Measurements from ENCODE around the gene MIEN1.
"Not testable (repeated sequence)": the region's sequence is repeated elsewhere in the genome, so short reads cannot be mapped to it uniquely, and the experiment has no call there.

MIEN1 gene

GRCh38 chr17:39716073-39716818 lies 14.1 kb downstream of the MIEN1 start:
- no peak for DNase-seq (ENCODE audit: low read depth in 2 of 2)

DNA sequence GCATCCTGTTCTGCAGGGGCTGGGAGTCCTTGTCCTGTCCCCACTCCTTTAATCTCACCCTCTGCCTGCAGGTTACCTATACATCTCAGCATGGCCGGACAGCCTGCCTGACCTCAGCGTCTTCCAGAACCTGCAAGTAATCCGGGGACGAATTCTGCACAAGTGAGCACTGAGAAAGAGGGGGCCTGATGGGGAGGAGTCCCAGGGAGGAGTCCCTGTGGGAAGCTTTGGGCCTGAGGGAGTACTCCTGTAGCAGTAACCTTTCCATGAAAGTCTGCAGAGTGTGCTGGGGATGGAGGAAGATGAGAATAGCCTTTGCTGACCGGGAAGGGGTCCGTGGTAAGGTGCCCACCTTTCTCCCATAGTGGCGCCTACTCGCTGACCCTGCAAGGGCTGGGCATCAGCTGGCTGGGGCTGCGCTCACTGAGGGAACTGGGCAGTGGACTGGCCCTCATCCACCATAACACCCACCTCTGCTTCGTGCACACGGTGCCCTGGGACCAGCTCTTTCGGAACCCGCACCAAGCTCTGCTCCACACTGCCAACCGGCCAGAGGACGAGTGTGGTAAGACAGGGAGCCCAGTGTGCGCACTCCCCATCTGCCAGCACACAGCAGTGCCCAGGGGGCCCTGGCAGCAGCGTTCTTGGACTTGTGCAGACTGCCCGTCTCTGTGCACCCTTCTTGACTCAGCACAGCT lies 14.8 kb downstream of the MIEN1 start:
- no peak for DNase-seq (ENCODE audit: low read depth in 2 of 2)

GRCh38 chr17:39714234-39714633 lies 16.1 kb downstream of the MIEN1 start:
- no peak for DNase-seq (ENCODE audit: low read depth in 2 of 2)

DNA sequence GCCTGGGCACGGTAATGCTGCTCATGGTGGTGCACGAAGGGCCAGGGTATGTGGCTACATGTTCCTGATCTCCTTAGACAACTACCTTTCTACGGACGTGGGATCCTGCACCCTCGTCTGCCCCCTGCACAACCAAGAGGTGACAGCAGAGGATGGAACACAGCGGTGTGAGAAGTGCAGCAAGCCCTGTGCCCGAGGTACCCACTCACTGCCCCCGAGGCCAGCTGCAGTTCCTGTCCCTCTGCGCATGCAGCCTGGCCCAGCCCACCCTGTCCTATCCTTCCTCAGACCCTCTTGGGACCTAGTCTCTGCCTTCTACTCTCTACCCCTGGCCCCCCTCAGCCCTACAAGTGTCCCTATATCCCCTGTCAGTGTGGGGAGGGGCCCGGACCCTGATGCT lies 18.5 kb downstream of the MIEN1 start:
- no peak for DNase-seq (ENCODE audit: low read depth in 2 of 2)

DNA sequence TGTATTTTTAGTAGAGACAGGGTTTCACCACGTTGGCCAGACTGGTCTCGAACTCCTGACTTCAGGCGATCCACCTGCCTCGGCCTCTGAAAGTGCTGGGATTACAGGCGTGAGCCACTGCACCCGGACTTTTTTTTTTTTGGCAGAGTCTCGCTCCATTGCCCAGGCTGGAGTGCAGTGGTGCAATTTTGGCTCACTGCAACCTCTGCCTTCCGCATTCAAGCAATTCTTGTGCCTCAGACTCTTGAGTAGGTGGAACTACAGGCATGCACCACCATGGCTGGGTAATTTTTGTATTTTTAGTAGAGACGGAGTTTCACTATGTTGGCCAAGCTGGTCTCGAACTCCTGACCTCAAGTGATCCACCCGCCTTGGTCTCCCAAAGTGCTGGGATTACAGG lies 19.3 kb downstream of the MIEN1 start:
- not testable (repeated sequence) for DNase-seq (ENCODE audit: low read depth in 2 of 2)

- no peak for DNase-seq (ENCODE audit: low read depth in 2 of 2)
These were observed 20.1 kb downstream of the MIEN1 start for GRCh38 chr17:39709998-39710964.

GRCh38 chr17:39709319-39709997 lies 20.9 kb downstream of the MIEN1 start:
- no peak for DNase-seq (ENCODE audit: low read depth in 2 of 2)

GRCh38 chr17:39706921-39707337 lies 23.4 kb downstream of the MIEN1 start:
- DNase-seq (ENCODE audit: low read depth in 2 of 2) = no peak

- DNase-seq (ENCODE audit: low read depth in 2 of 2) = no peak
These were observed 23.9 kb downstream of the MIEN1 start for GRCh38 chr17:39706383-39706782.

DNA sequence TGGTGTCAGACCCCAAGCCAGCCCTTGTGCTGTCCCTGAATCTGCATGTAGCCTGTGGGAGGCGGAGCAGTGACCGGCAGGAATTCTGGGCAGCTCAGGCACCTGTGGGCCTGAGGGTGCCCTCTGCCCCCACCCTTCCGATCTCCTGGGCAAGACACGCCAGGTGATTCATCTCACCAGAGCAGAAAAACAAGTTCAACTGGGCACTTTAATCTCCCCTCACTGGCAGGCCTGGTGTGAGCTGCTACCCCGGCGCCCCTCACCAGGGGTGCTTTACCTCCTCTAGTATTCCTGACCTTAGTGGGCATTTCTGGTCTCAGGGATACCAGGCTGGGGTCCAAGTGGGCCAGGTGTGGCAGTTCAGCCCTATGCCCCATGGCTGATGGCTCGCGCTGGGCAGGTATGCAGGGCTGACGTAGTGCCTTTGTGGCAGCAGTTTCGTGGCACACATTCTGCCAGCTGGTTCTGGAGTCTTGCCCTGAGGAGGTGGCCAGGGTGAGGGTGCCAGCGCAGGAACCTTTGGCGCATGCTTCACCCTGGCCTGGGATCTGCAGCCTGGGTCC lies 24.5 kb downstream of the MIEN1 start:
- no peak for DNase-seq (ENCODE audit: low read depth in 2 of 2)

GRCh38 chr17:39704821-39705551 lies 25.3 kb downstream of the MIEN1 start:
- DNase-seq (ENCODE audit: low read depth in 2 of 2) = no peak

GRCh38 chr17:39703913-39704312 lies 26.4 kb downstream of the MIEN1 start:
- no peak for DNase-seq (ENCODE audit: low read depth in 2 of 2)

DNA sequence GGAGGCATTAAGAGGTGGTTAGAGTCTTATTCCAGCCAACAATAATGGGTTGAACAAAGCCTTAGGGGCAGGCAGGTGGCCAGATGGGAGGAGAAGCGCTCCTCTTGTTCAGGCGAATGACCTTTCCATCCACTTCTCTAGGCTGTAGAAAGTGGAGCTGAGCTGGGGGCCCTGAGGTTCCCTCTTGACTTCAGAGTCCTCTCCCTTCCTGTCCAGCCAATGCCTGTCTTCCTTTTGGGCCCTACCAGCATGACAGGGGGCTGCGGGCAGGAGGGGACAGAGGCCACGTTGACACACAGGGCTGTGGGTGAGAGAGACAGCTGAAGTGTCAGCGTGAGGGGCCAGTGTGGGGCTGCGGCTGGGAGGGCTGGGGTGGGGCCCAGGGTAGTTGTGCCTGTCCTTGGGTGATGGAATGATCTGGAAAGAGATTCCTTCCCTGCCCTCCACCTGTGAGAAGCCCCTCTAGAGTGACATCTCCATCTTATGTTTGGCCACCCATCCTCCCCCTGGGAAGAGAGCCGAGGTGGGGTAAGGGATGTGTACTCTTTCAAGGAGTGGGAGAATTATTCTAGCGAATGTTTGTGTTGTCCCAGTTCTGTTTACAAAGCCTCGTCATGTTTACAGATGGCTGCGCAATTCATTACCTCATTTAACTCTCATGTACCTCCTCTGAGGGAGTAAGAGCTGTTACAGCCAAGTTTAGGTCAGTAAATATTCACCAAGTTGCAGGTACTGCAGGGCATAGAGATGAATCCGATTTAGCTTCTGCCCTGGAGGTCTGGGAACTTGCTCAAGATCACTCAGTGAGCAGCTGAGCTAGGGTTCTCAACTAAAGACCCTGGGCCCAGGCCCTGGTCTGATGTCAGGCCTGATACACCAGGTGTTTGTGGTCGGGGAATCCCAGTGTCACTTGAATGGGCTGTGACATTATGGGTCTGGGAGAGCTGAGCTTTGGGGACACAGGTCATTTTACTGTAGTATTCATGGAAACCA lies 27.1 kb downstream of the MIEN1 start:
- no peak for DNase-seq (ENCODE audit: low read depth in 2 of 2)

- no peak for DNase-seq (ENCODE audit: low read depth in 2 of 2)
These were observed 28.4 kb downstream of the MIEN1 start for GRCh38 chr17:39701784-39702422.

GRCh38 chr17:39701012-39701783 lies 29.1 kb downstream of the MIEN1 start:
- no peak for DNase-seq (ENCODE audit: low read depth in 2 of 2)

- DNase-seq (ENCODE audit: low read depth in 2 of 2) = no peak
These were observed 30.0 kb downstream of the MIEN1 start for GRCh38 chr17:39700148-39700987.

DNA sequence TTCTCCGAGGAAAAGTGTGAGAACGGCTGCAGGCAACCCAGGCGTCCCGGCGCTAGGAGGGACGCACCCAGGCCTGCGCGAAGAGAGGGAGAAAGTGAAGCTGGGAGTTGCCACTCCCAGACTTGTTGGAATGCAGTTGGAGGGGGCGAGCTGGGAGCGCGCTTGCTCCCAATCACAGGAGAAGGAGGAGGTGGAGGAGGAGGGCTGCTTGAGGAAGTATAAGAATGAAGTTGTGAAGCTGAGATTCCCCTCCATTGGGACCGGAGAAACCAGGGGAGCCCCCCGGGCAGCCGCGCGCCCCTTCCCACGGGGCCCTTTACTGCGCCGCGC lies 30.5 kb downstream of the MIEN1 start, which contains the start of gene ERBB2:
Gene ERBB2, plus strand, starts transcription at position 247 of the 330 bp plus-strand sequence. CDS start 175 bp downstream, outside the sequence.
- peak; percentile 36 to 45 for DNase-seq (ENCODE audit: low read depth in 2 of 2)
